ENCODE data around the gene ZNF557.
"Not testable (repeated sequence)": the region's sequence is repeated elsewhere in the genome, so short reads cannot be mapped to it uniquely, and the experiment has no call there.

ZNF557 gene

DNA sequence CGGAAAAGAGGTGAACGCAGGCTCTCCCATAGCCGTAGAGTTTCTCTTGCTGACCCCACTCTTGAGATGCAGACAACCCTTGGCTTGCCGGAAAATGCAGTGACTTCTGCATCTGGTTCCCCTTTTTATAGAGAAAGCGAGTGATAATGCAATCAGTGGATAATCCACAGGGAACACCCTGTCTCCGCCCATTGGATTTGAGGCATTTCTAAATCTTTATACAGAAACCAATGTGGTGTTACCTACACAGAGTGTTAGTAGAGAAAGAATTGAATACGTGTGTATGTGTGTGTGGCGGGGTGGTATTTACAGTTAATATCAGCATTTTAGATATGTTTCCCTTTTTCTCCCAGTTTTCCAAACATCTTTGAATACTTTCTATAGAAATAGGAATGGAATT is 10.9 kb upstream of the ZNF557 start, which contains the start of gene MBD3L3:
Gene MBD3L3 (minus strand): TSS at position 101 of the 400 bp plus-strand sequence. CDS start 71 bp downstream, at position 30.
- H3K4me1 ChIP-seq (ENCODE audit: insufficient read depth, low read length); H3K4me3 ChIP-seq (ENCODE audit: low read length); H3K27ac ChIP-seq (ENCODE audit: low read length); H3K9me3 ChIP-seq (ENCODE audit: insufficient read depth, low read depth, low read length); H3K9ac ChIP-seq (ENCODE audit: low read depth, low read length); H3K27me3 ChIP-seq (ENCODE audit: insufficient read depth, low read length); H3K36me3 ChIP-seq (ENCODE audit: insufficient read depth, low read depth, low read length): not testable (repeated sequence)

- H3K36me3 ChIP-seq (ENCODE audit: insufficient read depth, low read depth, low read length); H3K4me3 ChIP-seq (ENCODE audit: low read length); H3K27ac ChIP-seq (ENCODE audit: low read length); H3K4me1 ChIP-seq (ENCODE audit: insufficient read depth, low read length); H3K9me3 ChIP-seq (ENCODE audit: insufficient read depth, low read depth, low read length); H3K27me3 ChIP-seq (ENCODE audit: insufficient read depth, low read length); H3K9ac ChIP-seq (ENCODE audit: low read depth, low read length): not testable (repeated sequence)
Observed at GRCh38 chr19:7059977-7060376, 9.5 kb upstream of the ZNF557 start.

- Histone ChIP-seq H3K4me3 (ENCODE audit: low read length) (no peak overlapping the region), H3K27ac (ENCODE audit: low read length) (no peak overlapping the region), H3K36me3 (ENCODE audit: insufficient read depth, low read depth, low read length) (no peaks in the 10 kb centered on the region), H3K9ac (ENCODE audit: low read depth, low read length) (no peak overlapping the region), H3K27me3 (ENCODE audit: insufficient read depth, low read length) (no peaks in the 10 kb centered on the region), H3K4me1 (ENCODE audit: insufficient read depth, low read length) (no peaks in the 10 kb centered on the region), H3K9me3 (ENCODE audit: insufficient read depth, low read depth, low read length) (peaks cover 15% of the 10 kb centered on the region)
Observed at GRCh38 chr19:7063339-7063738, 6.2 kb upstream of the ZNF557 start.

DNA sequence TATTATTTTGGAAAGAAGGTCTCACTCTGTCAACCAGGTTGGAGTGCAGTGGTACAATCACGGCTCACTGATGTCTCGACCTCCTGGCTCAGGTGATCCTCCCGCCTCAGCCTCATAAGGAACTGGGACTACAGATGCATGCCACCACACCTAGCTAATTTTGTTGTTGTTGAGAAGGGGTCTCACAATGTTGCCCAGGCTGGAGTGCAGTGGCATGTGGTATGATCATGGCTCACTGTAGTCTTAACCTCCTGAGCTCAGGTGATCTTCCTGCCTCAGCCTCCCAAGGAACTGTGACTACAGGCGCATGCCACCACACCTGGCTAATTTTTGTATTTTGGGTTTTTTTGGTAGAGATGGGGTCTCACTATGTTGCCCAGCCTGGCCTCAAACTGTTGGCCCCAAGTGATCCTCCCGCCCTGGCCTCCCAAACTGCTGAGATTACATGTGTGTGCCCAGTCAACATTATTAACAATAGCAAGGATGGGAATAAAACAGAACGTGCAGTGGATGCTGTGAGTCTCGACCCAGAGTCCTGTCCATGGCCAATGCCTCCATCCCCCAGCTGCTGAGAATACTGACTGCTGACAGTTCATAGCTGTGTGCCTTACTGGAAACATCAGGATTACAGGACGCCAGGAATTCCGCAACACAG is 5.6 kb upstream of the ZNF557 start:
- no peak overlapping the region for H3K27ac ChIP-seq (ENCODE audit: low read length)
- H3K4me3 ChIP-seq (ENCODE audit: low read length), result no peak overlapping the region
- H3K4me1 ChIP-seq (ENCODE audit: insufficient read depth, low read length), result no peaks in the 10 kb centered on the region
- H3K36me3 ChIP-seq (ENCODE audit: insufficient read depth, low read depth, low read length), result no peaks in the 10 kb centered on the region
- no peak overlapping the region for H3K9ac ChIP-seq (ENCODE audit: low read depth, low read length)
- H3K9me3 ChIP-seq (ENCODE audit: insufficient read depth, low read depth, low read length), result peaks cover 21% of the 10 kb centered on the region
- no peaks in the 10 kb centered on the region for H3K27me3 ChIP-seq (ENCODE audit: insufficient read depth, low read length)

DNA sequence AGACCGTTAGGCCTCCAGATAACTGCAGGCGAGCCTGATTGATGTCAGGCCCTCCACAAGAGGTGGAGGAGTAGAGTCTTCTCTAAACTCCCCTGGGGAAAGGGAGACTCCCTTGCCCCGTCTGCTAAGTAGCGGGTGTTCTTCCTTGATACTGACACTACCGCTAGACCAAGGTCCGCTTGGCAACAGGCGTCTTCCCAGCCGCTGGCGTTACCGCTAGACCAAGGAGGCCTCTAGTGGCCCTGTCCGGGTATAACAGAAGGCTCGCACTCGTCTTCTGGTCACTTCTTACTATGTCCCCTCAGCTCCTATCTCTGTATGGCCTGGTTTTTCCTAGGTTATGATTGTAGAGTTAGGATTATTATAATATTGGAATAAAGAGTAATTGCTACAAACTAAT is 2.4 kb upstream of the ZNF557 start:
- H3K9me3 ChIP-seq (ENCODE audit: insufficient read depth, low read depth, low read length), result peaks cover 22% of the 10 kb centered on the region
- not testable (repeated sequence) for H3K4me3 ChIP-seq (ENCODE audit: low read length); H3K36me3 ChIP-seq (ENCODE audit: insufficient read depth, low read depth, low read length); H3K27me3 ChIP-seq (ENCODE audit: insufficient read depth, low read length); H3K4me1 ChIP-seq (ENCODE audit: insufficient read depth, low read length); H3K9ac ChIP-seq (ENCODE audit: low read depth, low read length); H3K27ac ChIP-seq (ENCODE audit: low read length)

DNA sequence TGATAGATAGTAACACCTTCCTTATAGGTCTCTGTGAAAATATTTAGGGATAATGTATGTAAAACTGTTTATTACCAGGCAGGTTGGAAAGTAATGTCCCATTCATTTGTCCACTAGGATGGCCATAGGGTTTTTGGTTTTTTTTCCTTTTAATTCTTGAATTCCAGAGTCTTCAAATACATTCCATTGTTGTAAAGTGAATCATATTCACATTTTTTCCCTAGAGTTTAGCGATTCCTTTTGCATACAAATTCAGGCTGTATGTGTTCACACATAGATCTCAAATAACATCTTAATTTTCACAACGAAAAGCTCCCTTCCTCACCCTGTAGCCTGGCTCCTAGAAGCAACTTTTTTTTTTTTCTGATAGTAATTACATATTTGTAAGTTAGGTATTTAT is 1.8 kb upstream of the ZNF557 start:
- no peaks in the 10 kb centered on the region for H3K27me3 ChIP-seq (ENCODE audit: insufficient read depth, low read length)

GRCh38 chr19:7068599-7068998 is 904 bp upstream of the ZNF557 start:
- Histone ChIP-seq H3K27ac (ENCODE audit: low read length) (no peak overlapping the region), H3K9me3 (ENCODE audit: insufficient read depth, low read depth, low read length) (peaks cover 17% of the 10 kb centered on the region), H3K36me3 (ENCODE audit: insufficient read depth, low read depth, low read length) (peaks cover 18% of the 10 kb centered on the region), H3K4me3 (ENCODE audit: low read length) (peak overlapping the region; percentile 58), H3K4me1 (ENCODE audit: insufficient read depth, low read length) (no peaks in the 10 kb centered on the region), H3K9ac (ENCODE audit: low read depth, low read length) (no peak overlapping the region), H3K27me3 (ENCODE audit: insufficient read depth, low read length) (no peaks in the 10 kb centered on the region)

More for the DNA sequence above, 1.8 kb upstream of the ZNF557 start:
- no peak overlapping the region for H3K27ac ChIP-seq (ENCODE audit: low read length)
- H3K9ac ChIP-seq (ENCODE audit: low read depth, low read length), result no peak overlapping the region
- H3K9me3 ChIP-seq (ENCODE audit: insufficient read depth, low read depth, low read length), result peaks cover 22% of the 10 kb centered on the region
- H3K4me3 ChIP-seq (ENCODE audit: low read length), result no peak overlapping the region
- H3K36me3 ChIP-seq (ENCODE audit: insufficient read depth, low read depth, low read length), result peaks cover 12% of the 10 kb centered on the region
- H3K4me1 ChIP-seq (ENCODE audit: insufficient read depth, low read length), result no peaks in the 10 kb centered on the region

DNA sequence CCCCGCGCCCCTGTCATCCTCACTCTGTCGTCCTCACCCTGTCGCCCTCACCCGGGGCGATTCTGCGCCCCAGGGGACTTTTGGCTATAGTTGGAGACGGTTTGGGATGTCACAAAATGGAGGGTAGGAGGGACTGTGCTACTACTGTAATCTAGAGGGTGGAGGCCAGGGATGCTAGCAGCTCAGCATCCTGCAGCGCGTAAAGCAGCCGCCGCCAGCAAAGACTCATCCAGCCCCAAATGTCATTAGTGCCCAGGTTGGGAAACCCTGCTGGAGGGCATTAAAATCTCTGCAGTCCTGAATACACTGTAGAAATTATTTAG is 362 bp downstream of the ZNF557 start:
- Histone ChIP-seq H3K9ac (ENCODE audit: low read depth, low read length) (peak overlapping the region; percentile 88; the same call in 1 of the 2 replicates), H3K4me1 (ENCODE audit: insufficient read depth, low read length) (no peaks in the 10 kb centered on the region), H3K9me3 (ENCODE audit: insufficient read depth, low read depth, low read length) (peaks cover 14% of the 10 kb centered on the region; the same call in 1 of the 2 replicates), H3K36me3 (ENCODE audit: insufficient read depth, low read depth, low read length) (peaks cover 27% of the 10 kb centered on the region), H3K4me3 (ENCODE audit: low read length) (peak overlapping the region; percentile 73), H3K27ac (ENCODE audit: low read length) (no peak overlapping the region), H3K27me3 (ENCODE audit: insufficient read depth, low read length) (no peaks in the 10 kb centered on the region)

DNA sequence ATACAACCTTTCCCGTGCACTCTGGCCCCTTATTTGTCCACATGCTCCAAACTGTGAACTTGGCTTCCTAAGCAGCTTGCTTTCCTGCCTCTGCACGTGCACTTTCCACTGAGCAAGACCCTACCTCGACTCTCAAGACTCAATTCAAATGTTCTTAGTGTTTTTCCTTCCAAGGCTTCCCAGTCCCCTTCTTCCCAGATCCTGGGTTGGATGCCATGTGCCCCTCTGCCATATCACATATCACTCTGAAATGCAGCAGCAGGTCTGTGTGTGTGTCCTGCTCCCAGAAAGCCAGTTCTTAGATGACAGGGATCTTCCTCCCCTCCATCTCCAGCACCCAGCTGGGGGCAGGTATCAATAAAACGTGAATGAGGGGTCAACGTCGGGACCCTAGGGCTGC is 3.0 kb downstream of the ZNF557 start:
- H3K27me3 ChIP-seq (ENCODE audit: insufficient read depth, low read length), result no peaks in the 10 kb centered on the region
- no peak overlapping the region for H3K4me3 ChIP-seq (ENCODE audit: low read length)
- peaks cover 54% of the 10 kb centered on the region for H3K36me3 ChIP-seq (ENCODE audit: insufficient read depth, low read depth, low read length)
- no peaks in the 10 kb centered on the region for H3K4me1 ChIP-seq (ENCODE audit: insufficient read depth, low read length)
- peaks cover 20% of the 10 kb centered on the region for H3K9me3 ChIP-seq (ENCODE audit: insufficient read depth, low read depth, low read length)
- H3K27ac ChIP-seq (ENCODE audit: low read length), result no peak overlapping the region
- H3K9ac ChIP-seq (ENCODE audit: low read depth, low read length), result no peak overlapping the region

GRCh38 chr19:7074705-7075282 is 5.3 kb downstream of the ZNF557 start:
- Histone ChIP-seq H3K36me3 (ENCODE audit: insufficient read depth, low read depth, low read length) (peaks cover 75% of the 10 kb centered on the region), H3K9me3 (ENCODE audit: insufficient read depth, low read depth, low read length) (peaks cover 35% of the 10 kb centered on the region), H3K9ac (ENCODE audit: low read depth, low read length) (no peak overlapping the region), H3K4me3 (ENCODE audit: low read length) (no peak overlapping the region), H3K4me1 (ENCODE audit: insufficient read depth, low read length) (no peaks in the 10 kb centered on the region), H3K27ac (ENCODE audit: low read length) (no peak overlapping the region), H3K27me3 (ENCODE audit: insufficient read depth, low read length) (no peaks in the 10 kb centered on the region)

DNA sequence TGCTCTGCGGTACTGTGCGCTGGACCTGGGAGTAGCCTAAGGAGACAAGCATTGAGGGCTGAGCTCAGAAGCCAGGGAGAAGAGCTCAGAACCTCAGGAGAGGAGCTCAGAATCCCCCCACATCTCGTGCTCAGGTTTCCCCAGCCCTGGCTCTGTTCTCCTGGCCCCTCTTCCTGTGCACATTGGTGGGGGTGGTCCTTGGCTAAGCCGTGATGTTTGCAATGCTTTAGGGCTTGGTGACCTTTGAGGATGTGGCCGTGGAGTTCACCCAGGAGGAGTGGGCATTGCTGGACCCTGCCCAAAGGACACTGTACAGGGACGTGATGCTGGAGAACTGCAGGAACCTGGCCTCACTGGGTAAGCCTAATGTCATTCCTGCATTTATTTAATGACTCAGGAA is 6.6 kb downstream of the ZNF557 start:
- H3K4me1 ChIP-seq (ENCODE audit: insufficient read depth, low read length), result no peaks in the 10 kb centered on the region
- H3K9ac ChIP-seq (ENCODE audit: low read depth, low read length), result no peak overlapping the region
- H3K27ac ChIP-seq (ENCODE audit: low read length), result no peak overlapping the region
- H3K4me3 ChIP-seq (ENCODE audit: low read length), result no peak overlapping the region
- H3K27me3 ChIP-seq (ENCODE audit: insufficient read depth, low read length), result no peaks in the 10 kb centered on the region
- peaks cover 47% of the 10 kb centered on the region for H3K9me3 ChIP-seq (ENCODE audit: insufficient read depth, low read depth, low read length)
- peaks cover 85% of the 10 kb centered on the region for H3K36me3 ChIP-seq (ENCODE audit: insufficient read depth, low read depth, low read length)

- peaks cover 92% of the 10 kb centered on the region for H3K36me3 ChIP-seq (ENCODE audit: insufficient read depth, low read depth, low read length)
- no peaks in the 10 kb centered on the region for H3K27me3 ChIP-seq (ENCODE audit: insufficient read depth, low read length)
- no peak overlapping the region for H3K9ac ChIP-seq (ENCODE audit: low read depth, low read length)
- no peaks in the 10 kb centered on the region for H3K4me1 ChIP-seq (ENCODE audit: insufficient read depth, low read length)
- H3K9me3 ChIP-seq (ENCODE audit: insufficient read depth, low read depth, low read length), result peaks cover 65% of the 10 kb centered on the region
- H3K4me3 ChIP-seq (ENCODE audit: low read length), result no peak overlapping the region
- H3K27ac ChIP-seq (ENCODE audit: low read length), result no peak overlapping the region
Observed at GRCh38 chr19:7078008-7078407, 8.5 kb downstream of the ZNF557 start.

Data from iPS-20b (cell line).